HepG2 (cell line): ENCODE data around the gene NAV2. TPM values are rescaled to one million over a fixed set of nuclear protein-coding genes. Genes with fewer than 3 reads are reported as not detected.

Source experiments
- ATAC-seq: fragments of 200-7000 bp; cut with Tn5 transposase; 3 replicates; pipeline ENCODE4 v1.9.1; 2020; ENCODE audit warnings: mild to moderate bottlenecking, moderate library complexity
- BruUV-seq: library from RNA; stranded (reverse); fragments of 400-500 nt; replicated peaks from 2 replicates; lab custom pipeline; 2021; lab: Mats Ljungman, UMichigan
- CTCF ChIA-PET: fragments of 300-600 bp; formaldehyde crosslinking; extraction: SDS; loops from one replicate; lab custom pipeline; 2021; ENCODE audit warnings: low total read pairs, inconsistent platforms, low intra/inter-chr PET ratio; lab: Yijun Ruan, JAX
- POLR2A ChIA-PET: fragments of 350-600 bp; sonication (Branson Sonifier 250); formaldehyde crosslinking; loops from one replicate; lab custom pipeline; 2020; ENCODE audit warnings: antibody characterized with exemption, inconsistent platforms; lab: Yijun Ruan, JAX
- DNase-seq: peaks from one replicate; pipeline ENCODE4 v3.0.0-alpha.2; 2015; ENCODE audit warnings: low spot score
- FAIRE-seq: peaks from 3 replicates; lab custom pipeline; 2011; peaks lifted over from hg19 to GRCh38; lab: Jason Lieb, UNC
- H2AFZ ChIP-seq: one replicate; pipeline ENCODE4 v1.6.1; 2011; ENCODE audit warnings: low read length, inconsistent platforms
- H3K27ac ChIP-seq: fragments of 300-600 bp; 3 replicates; pipeline ENCODE4 v1.8.0; 2011; ENCODE audit warnings: mixed run types, mild to moderate bottlenecking, mixed read lengths, low read length, inconsistent platforms; ENCODE audit not compliant: insufficient read depth; ENCODE audit errors: extremely low read length
- H3K27me3 ChIP-seq, 2 experiments: fragments of 200-600 bp in 1 of 2; 2 replicates in 1 of 2; 3 replicates in 1 of 2; pipeline versions ENCODE4 v1.6.0 to v1.8.0; 2011; ENCODE audit warnings: low read length in 2 of 2, mild to moderate bottlenecking in 2 of 2, moderate library complexity in 2 of 2, inconsistent platforms in 1 of 2; ENCODE audit not compliant: insufficient read depth in 2 of 2, control insufficient read depth in 1 of 2
- H3K36me3 ChIP-seq, 2 experiments: fragments of 200-600 bp in 1 of 2; replicated peaks in 1 of 2; 2 replicates in 1 of 2; 3 replicates in 1 of 2; pipeline versions ENCODE4 v1.5.1 to v1.8.0; 2011; ENCODE audit warnings: low read length in 2 of 2, inconsistent platforms in 1 of 2; ENCODE audit not compliant: insufficient read depth in 2 of 2, control insufficient read depth in 1 of 2
- H3K4me1 ChIP-seq: 2 replicates; pipeline ENCODE4 v1.5.1; 2012; ENCODE audit warnings: low read length, inconsistent platforms; ENCODE audit not compliant: insufficient read depth
- H3K4me2 ChIP-seq: 2 replicates; pipeline ENCODE4 v1.6.0; 2011; ENCODE audit warnings: low read depth, low read length, inconsistent platforms
- H3K4me3 ChIP-seq, 3 experiments: fragments of 200-600 bp in 1 of 3; sonication (generic), shearing (Covaris generic) in 1 of 3; replicated peaks in 1 of 3; 2 replicates each; pipeline ENCODE4 v1.5.1; 2011 to 2016; ENCODE audit warnings: low read length in 3 of 3, inconsistent platforms in 2 of 3, low read depth in 2 of 3, mild to moderate bottlenecking in 2 of 3, control low read depth in 1 of 3, mixed read lengths in 1 of 3; ENCODE audit not compliant: insufficient read depth in 1 of 3
- H3K79me2 ChIP-seq: one replicate; pipeline ENCODE4 v1.6.1; 2011; ENCODE audit warnings: low read length, inconsistent platforms; ENCODE audit not compliant: insufficient read depth
- H3K9ac ChIP-seq: 2 replicates; pipeline ENCODE4 v1.6.0; 2011; ENCODE audit warnings: mild to moderate bottlenecking, low read depth, low read length, inconsistent platforms; ENCODE audit not compliant: insufficient read depth
- H3K9me3 ChIP-seq: 2 replicates; pipeline ENCODE4 v1.5.1; 2012; ENCODE audit warnings: mild to moderate bottlenecking, low read length
- H4K20me1 ChIP-seq: 2 replicates; pipeline ENCODE4 v1.6.0; 2011; ENCODE audit warnings: inconsistent platforms, mild to moderate bottlenecking, low read length, moderate library complexity; ENCODE audit not compliant: insufficient read depth
- AGO1 ChIP-seq: fragments of 200-400 bp; formaldehyde crosslinking; IDR thresholded peaks from 2 replicates; pipeline ENCODE4 v1.6.1; 2017; ENCODE audit warnings: mild to moderate bottlenecking, low read depth, low read length, moderate library complexity; ENCODE audit not compliant: poor library complexity, severe bottlenecking
- CHCHD3 ChIP-seq: sonication (generic); formaldehyde crosslinking; IDR thresholded peaks from 2 replicates; pipeline ENCODE4 v1.8.0; 2022; ENCODE audit warnings: mild to moderate bottlenecking, missing genetic modification reagents, moderate library complexity
- EEA1 ChIP-seq: sonication (generic); formaldehyde crosslinking; IDR thresholded peaks from 2 replicates; pipeline ENCODE4 v1.5.1; 2020; ENCODE audit warnings: mild to moderate bottlenecking, missing genetic modification reagents, borderline replicate concordance
- FOXC1 ChIP-seq: sonication (generic); formaldehyde crosslinking; IDR thresholded peaks from 2 replicates; pipeline ENCODE4 v1.8.0; 2022; ENCODE audit warnings: mild to moderate bottlenecking, missing genetic modification reagents, borderline replicate concordance
- GPN1 ChIP-seq: sonication (generic); formaldehyde crosslinking; IDR thresholded peaks from 2 replicates; pipeline ENCODE4 v1.5.1; 2020; ENCODE audit warnings: missing genetic modification reagents, borderline replicate concordance
- RXRA ChIP-seq: sonication (generic); formaldehyde crosslinking; IDR thresholded peaks from 2 replicates; pipeline ENCODE4 v1.5.1; 2020; ENCODE audit warnings: missing genetic modification reagents
- SMARCC2 ChIP-seq: fragments of 450-650 bp; IDR thresholded peaks from 2 replicates; pipeline ENCODE4 v1.6.1; 2017; ENCODE audit warnings: antibody characterized with exemption, mild to moderate bottlenecking
- ZBTB8A ChIP-seq: sonication (generic); formaldehyde crosslinking; IDR thresholded peaks from 2 replicates; pipeline ENCODE4 v1.4.0; 2020; ENCODE audit warnings: mild to moderate bottlenecking, low read depth, missing genetic modification reagents, borderline replicate concordance
- ZFX ChIP-seq: sonication (generic); formaldehyde crosslinking; IDR thresholded peaks from 2 replicates; pipeline ENCODE4 v1.4.0; 2020; ENCODE audit warnings: mild to moderate bottlenecking, low read depth, missing genetic modification reagents, moderate library complexity
- ZNF101 ChIP-seq: sonication (generic); formaldehyde crosslinking; IDR thresholded peaks from 2 replicates; pipeline ENCODE4 v1.4.0; 2020; ENCODE audit warnings: mild to moderate bottlenecking, low read depth, missing genetic modification reagents, borderline replicate concordance
- ZNF256 ChIP-seq: sonication (generic); formaldehyde crosslinking; conservative IDR thresholded peaks from 2 replicates; pipeline ENCODE4 v1.4.0; 2020; ENCODE audit warnings: missing genetic modification reagents
- ZNF333 ChIP-seq: sonication (generic); formaldehyde crosslinking; IDR thresholded peaks from 2 replicates; pipeline ENCODE4 v1.4.0; 2020; ENCODE audit warnings: mild to moderate bottlenecking, missing genetic modification reagents, borderline replicate concordance
- ZNF367 ChIP-seq: sonication (generic); formaldehyde crosslinking; IDR thresholded peaks from 2 replicates; pipeline ENCODE4 v1.4.0; 2020; ENCODE audit warnings: missing genetic modification reagents, borderline replicate concordance
- ZNF549 ChIP-seq: sonication (generic); formaldehyde crosslinking; IDR thresholded peaks from 2 replicates; pipeline ENCODE4 v1.5.0; 2020; ENCODE audit warnings: missing genetic modification reagents
- ZNF691 ChIP-seq: sonication (generic); formaldehyde crosslinking; IDR thresholded peaks from 2 replicates; pipeline ENCODE4 v1.4.0; 2020; ENCODE audit warnings: missing genetic modification reagents, low read depth, mild to moderate bottlenecking, borderline replicate concordance
- ZNF710 ChIP-seq: sonication (generic); formaldehyde crosslinking; IDR thresholded peaks from 2 replicates; pipeline ENCODE4 v1.5.0; 2020; ENCODE audit warnings: mild to moderate bottlenecking, missing genetic modification reagents, borderline replicate concordance
- WGBS: methylation state at CpG from one replicate; pipeline ENCODE4 v1.1.6; 2017; ENCODE audit warnings: low lambda C conversion rate; 5-methylcytosine and 5-hydroxymethylcytosine counted together
- in situ Hi-C: cut with HindIII; loops from 2 replicates; pipeline ENCODE4 v1.10.0; 2017; ENCODE audit warnings: low pct_unique_long_range_greater_than_20kb; ENCODE audit not compliant: extremely low pct_ligation_motif_present
- intact Hi-C: fragments of 100-400 bp; cut with micrococcal nuclease; formaldehyde crosslinking; loops from one replicate; pipeline ENCODE4 v1.10.0; 2022; ENCODE audit not compliant: unreplicated experiment
- polyA plus RNA-seq, 8 experiments: library from polyadenylated mRNA; depleted of rRNA in 3 of 8; stranded (reverse) in 7 of 8; unstranded in 1 of 8; fragments of >200 nt; fragmentation: Illumina TruSeq in 4 of 8; extraction: Trizol in 4 of 8; gene quantifications; 2 replicates each; pipeline versions ENCODE4 v1.2.1 to v1.2.3, GENCODE V29; 2011 to 2016; ENCODE audit warnings: low read depth in 4 of 8, missing spikeins in 1 of 8, mixed read lengths in 1 of 8; ENCODE audit not compliant: insufficient read depth in 1 of 8
- total RNA-seq, 5 experiments: library from RNA; depleted of rRNA; stranded (reverse); fragments of >200 nt; fragmentation: Illumina TruSeq; extraction: Trizol; gene quantifications; 2 replicates each; pipeline ENCODE4 v1.2.3, GENCODE V29; 2016; ENCODE audit warnings: low read depth in 1 of 5
- TF ChIP-seq, protein P1 (sequence below): sonication (generic); formaldehyde crosslinking; IDR thresholded peaks from 2 replicates; pipeline ENCODE4 v1.4.0; 2020; ENCODE audit warnings: missing genetic modification reagents

Gene NAV2
- total and polyA plus RNA-seq, 2 of the 13 experiments (the other 11 are each of a cell fraction or from before 2014, with no cell fraction given): 9.3 to 34.6 TPM

GRCh38 chr11:19959210-19959609 is 246.6 kb downstream of the NAV2 start:
- Histone ChIP-seq H3K9ac (no peak overlapping the region), H3K4me2 (no peak overlapping the region), H3K27ac (no peak overlapping the region), H3K36me3 (no peaks in the 10 kb centered on the region), H3K4me3 (no peak overlapping the region), H3K9me3 (no peaks in the 10 kb centered on the region), H2AFZ (no peak overlapping the region), H3K4me1 (peaks cover 42% of the 10 kb centered on the region), H4K20me1 (no peaks in the 10 kb centered on the region), H3K27me3 (no peaks in the 10 kb centered on the region), H3K79me2 (no peaks in the 10 kb centered on the region)
- ATAC-seq (no peak), DNase-seq (no peak), FAIRE-seq (no peak)
- 100% methylated on average over 3 of the region's 3 CpGs for WGBS
- in situ Hi-C loops (no loop called here), intact Hi-C loops (no loop called here)
- ChIA-PET POLR2A (interaction anchor here (0.9 to 2.1 kb wide), 4 partner anchors 17 to 76 kb away, joined by 3 to 7 read pairs (median 4); no protein-coding TSS in a partner anchor), CTCF (no interaction called here)
- BruUV-seq: no TSS peak
- no peak for TF ChIP-seq ZNF333 (CRISPR knock-in tag)
- no peak for TF ChIP-seq EEA1 (CRISPR knock-in tag)
- TF ChIP-seq ZNF256 (CRISPR knock-in tag): no peak
- TF ChIP-seq FOXC1 (CRISPR knock-in tag): no peak
- TF ChIP-seq ZNF367 (CRISPR knock-in tag): no peak
- TF ChIP-seq ZFX (CRISPR knock-in tag): no peak
- TF ChIP-seq ZNF710 (CRISPR knock-in tag): no peak
- TF ChIP-seq ZNF549 (CRISPR knock-in tag): no peak
- no peak for TF ChIP-seq ZNF691 (CRISPR knock-in tag)
- no peak for TF ChIP-seq AGO1
- TF ChIP-seq ZBTB8A (CRISPR knock-in tag): no peak
- no peak for TF ChIP-seq SMARCC2
- TF ChIP-seq ZNF101 (CRISPR knock-in tag): no peak
- no peak for TF ChIP-seq CHCHD3
- no peak for TF ChIP-seq GPN1 (CRISPR knock-in tag)
- TF ChIP-seq, protein P1, sequence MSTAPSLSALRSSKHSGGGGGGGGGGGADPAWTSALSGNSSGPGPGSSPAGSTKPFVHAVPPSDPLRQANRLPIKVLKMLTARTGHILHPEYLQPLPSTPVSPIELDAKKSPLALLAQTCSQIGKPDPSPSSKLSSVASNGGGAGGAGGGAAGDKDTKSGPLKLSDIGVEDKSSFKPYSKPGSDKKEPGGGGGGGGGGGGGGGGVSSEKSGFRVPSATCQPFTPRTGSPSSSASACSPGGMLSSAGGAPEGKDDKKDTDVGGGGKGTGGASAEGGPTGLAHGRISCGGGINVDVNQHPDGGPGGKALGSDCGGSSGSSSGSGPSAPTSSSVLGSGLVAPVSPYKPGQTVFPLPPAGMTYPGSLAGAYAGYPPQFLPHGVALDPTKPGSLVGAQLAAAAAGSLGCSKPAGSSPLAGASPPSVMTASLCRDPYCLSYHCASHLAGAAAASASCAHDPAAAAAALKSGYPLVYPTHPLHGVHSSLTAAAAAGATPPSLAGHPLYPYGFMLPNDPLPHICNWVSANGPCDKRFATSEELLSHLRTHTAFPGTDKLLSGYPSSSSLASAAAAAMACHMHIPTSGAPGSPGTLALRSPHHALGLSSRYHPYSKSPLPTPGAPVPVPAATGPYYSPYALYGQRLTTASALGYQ (CRISPR knock-in tag): no peak
- no peak for TF ChIP-seq RXRA
